Stomach smooth muscle (tissue), 2 donors: ENCODE data around the gene DEPDC5.
"Not testable (repeated sequence)": the region's sequence is repeated elsewhere in the genome, so short reads cannot be mapped to it uniquely, and the experiment has no call there.

Experiments
- H3K27ac ChIP-seq: one replicate; pipeline ENCODE4 v1.7.0; 2013; ENCODE audit warnings: mild to moderate bottlenecking, low read length, inconsistent platforms
- H3K27me3 ChIP-seq, 2 donors: one replicate each; pipeline ENCODE4 v1.7.0; 2013; ENCODE audit warnings: low read length in 2 of 2; ENCODE audit not compliant: insufficient read depth in 2 of 2, control insufficient read depth in 1 of 2
- H3K36me3 ChIP-seq, 2 donors: one replicate each; pipeline ENCODE4 v1.7.0; 2013; ENCODE audit warnings: low read length in 2 of 2; ENCODE audit not compliant: control insufficient read depth in 2 of 2, insufficient read depth in 2 of 2
- H3K4me1 ChIP-seq: one replicate; pipeline ENCODE4 v1.7.0; 2013; ENCODE audit warnings: low read length; ENCODE audit not compliant: control insufficient read depth, insufficient read depth
- H3K4me3 ChIP-seq, 2 donors: one replicate each; pipeline ENCODE4 v1.7.0; 2013; ENCODE audit warnings: low read length in 2 of 2
- H3K9ac ChIP-seq, 2 donors: one replicate each; pipeline ENCODE4 v1.7.0; 2013; ENCODE audit warnings: low read length in 2 of 2, mild to moderate bottlenecking in 1 of 2
- H3K9me3 ChIP-seq, 2 donors: one replicate each; pipeline ENCODE4 v1.7.0; 2013; ENCODE audit warnings: low read length in 2 of 2; ENCODE audit not compliant: control insufficient read depth in 2 of 2
- donor health status: healthy.
- donor health status: Pancreatic carcinoma.

Gene DEPDC5

GRCh38 chr22:31733580-31734079 lies 20.2 kb upstream of the DEPDC5 start:
- Histone ChIP-seq H3K4me1 (peaks cover 4% of the 10 kb centered on the region), H3K36me3 (peaks cover 0 to 3% of the 10 kb centered on the region in 2 donors), H3K4me3 (no peak overlapping the region), H3K9me3 (no peaks in the 10 kb centered on the region), H3K9ac (no peak overlapping the region), H3K27me3 (no peaks in the 10 kb centered on the region), H3K27ac (no peak overlapping the region)

DNA sequence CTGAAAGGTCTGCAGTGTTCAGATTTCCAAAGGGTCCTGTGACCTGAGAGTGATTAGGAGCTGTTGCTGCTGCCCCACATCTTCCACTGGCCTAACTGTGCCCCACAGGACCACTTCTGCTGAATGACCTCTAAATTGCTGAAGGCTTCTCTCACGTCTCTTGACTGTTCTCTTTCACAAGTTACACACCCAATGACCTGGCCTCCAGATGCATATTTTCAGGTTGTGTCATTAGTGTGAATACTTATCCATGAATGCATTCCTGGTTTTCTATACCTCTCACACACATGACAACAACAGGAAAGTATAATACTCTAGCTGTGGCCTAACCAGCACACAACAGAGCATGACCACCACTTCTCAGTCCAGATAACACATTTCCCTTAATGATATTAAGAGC lies 19.3 kb upstream of the DEPDC5 start:
- Histone ChIP-seq H3K4me3 (no peak overlapping the region), H3K36me3 (peaks cover 0 to 3% of the 10 kb centered on the region in 2 donors), H3K9ac (no peak overlapping the region), H3K27me3 (no peaks in the 10 kb centered on the region), H3K9me3 (no peaks in the 10 kb centered on the region), H3K27ac (no peak overlapping the region), H3K4me1 (peaks cover 7% of the 10 kb centered on the region)

DNA sequence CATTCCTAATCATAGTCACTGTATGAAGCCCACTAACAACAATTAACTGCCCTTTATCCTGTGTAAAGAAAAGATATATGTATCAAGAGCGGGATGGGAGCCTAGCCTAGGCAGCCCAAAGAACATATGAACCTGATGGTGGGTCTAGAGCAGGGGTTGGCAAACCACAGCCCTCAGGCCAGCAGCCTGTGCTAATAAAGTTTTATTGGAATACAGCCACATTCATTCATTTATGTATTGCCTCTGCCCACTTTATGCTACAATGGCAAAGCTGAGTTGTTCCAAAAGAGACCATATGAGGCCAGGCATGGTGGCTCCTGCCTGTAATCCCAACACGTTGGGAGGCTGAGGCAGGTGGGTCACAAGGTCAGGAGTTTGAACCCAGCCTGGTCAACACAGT lies 17.4 kb upstream of the DEPDC5 start:
- Histone ChIP-seq H3K36me3 (peaks cover 0 to 3% of the 10 kb centered on the region in 2 donors), H3K4me1 (peaks cover 7% of the 10 kb centered on the region), H3K4me3 (no peak overlapping the region)

DNA sequence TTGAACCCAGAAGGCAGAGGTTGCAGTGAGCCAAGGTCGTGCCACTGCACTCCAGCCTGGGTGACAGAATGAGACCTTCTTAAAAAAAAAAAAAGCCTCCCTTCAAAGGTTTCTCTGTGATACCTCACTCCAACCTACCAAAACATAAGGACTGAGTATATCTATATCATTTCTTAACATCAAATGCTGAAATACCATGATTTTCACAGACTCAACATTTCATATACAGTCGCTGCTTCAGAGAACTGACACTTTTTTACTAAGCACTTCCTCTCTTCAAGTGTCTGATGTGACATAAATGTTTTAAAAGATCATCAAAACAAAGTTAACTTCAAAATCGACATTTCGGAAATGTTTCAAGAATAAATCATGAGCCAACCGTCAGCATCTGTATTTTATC lies 15.9 kb upstream of the DEPDC5 start:
- no peak overlapping the region for H3K4me3 ChIP-seq
- H3K36me3 ChIP-seq = peaks cover 0 to 5% of the 10 kb centered on the region in 2 donors
- H3K27ac ChIP-seq = no peak overlapping the region
- no peaks in the 10 kb centered on the region for H3K9me3 ChIP-seq
- no peaks in the 10 kb centered on the region for H3K27me3 ChIP-seq
- H3K9ac ChIP-seq = no peak overlapping the region
- H3K4me1 ChIP-seq = peaks cover 7% of the 10 kb centered on the region

More for the DNA sequence above, 17.4 kb upstream of the DEPDC5 start:
- no peak overlapping the region for H3K27ac ChIP-seq
- no peaks in the 10 kb centered on the region for H3K27me3 ChIP-seq
- H3K9me3 ChIP-seq = no peaks in the 10 kb centered on the region
- no peak overlapping the region for H3K9ac ChIP-seq

- Histone ChIP-seq H3K9me3 (no peaks in the 10 kb centered on the region), H3K4me3 (no peak overlapping the region), H3K9ac (no peak overlapping the region), H3K36me3 (peaks cover 0 to 5% of the 10 kb centered on the region in 2 donors), H3K27me3 (no peaks in the 10 kb centered on the region), H3K4me1 (peaks cover 7% of the 10 kb centered on the region), H3K27ac (no peak overlapping the region)
Observed at GRCh38 chr22:31738566-31738965, 15.3 kb upstream of the DEPDC5 start.

- Histone ChIP-seq H3K4me1 (peaks cover 7% of the 10 kb centered on the region), H3K27ac (no peak overlapping the region), H3K4me3 (no peak overlapping the region), H3K36me3 (peaks cover 0 to 5% of the 10 kb centered on the region in 2 donors), H3K9ac (no peak overlapping the region), H3K9me3 (no peaks in the 10 kb centered on the region), H3K27me3 (no peaks in the 10 kb centered on the region)
Observed at GRCh38 chr22:31739795-31740201, 14.0 kb upstream of the DEPDC5 start.

DNA sequence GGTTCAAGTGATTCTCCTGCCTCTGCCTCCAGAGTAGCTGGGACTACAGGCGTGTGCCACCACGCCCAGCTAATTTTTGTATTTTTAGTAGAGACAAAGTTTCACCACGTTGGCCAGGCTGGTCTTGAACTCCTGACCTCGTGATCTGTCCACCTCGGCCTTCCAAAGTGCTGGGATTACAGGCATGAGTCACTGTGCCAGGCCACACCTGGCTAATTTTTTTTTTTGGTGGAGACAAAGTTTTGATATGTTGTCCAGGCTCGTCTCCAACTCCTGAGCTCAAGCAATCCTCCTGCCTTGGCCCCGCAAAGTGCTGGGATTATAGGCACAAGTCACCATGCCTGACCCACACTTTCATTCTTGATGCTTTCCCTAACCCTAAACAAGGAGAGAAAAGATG lies 13.5 kb upstream of the DEPDC5 start:
- not testable (repeated sequence) for H3K9ac ChIP-seq, H3K4me1 ChIP-seq, H3K27ac ChIP-seq, H3K9me3 ChIP-seq, H3K4me3 ChIP-seq, H3K27me3 ChIP-seq, H3K36me3 ChIP-seq

DNA sequence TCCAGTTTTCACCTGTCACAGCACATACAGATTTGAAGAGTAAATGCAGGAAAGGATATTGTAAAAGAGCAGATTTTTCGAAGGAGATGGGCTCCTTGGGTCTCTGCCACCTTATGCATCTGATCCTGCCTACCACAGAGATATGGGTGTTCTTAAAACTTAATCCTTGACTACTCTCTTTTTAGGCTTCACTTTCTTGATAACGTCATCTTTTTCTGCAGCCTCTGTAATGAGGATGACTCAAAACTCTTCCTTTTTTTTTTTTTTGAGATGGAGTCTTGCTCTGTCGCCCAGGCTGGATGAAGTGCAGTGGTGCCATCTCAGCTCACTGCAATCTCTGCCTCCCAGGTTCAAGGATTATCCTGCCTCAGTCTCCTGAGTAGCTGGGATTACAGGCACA lies 11.7 kb upstream of the DEPDC5 start:
- Histone ChIP-seq H3K9me3 (no peaks in the 10 kb centered on the region), H3K27ac (no peak overlapping the region), H3K36me3 (peaks cover 0 to 5% of the 10 kb centered on the region in 2 donors), H3K4me1 (peaks cover 7% of the 10 kb centered on the region), H3K4me3 (no peak overlapping the region), H3K27me3 (no peaks in the 10 kb centered on the region), H3K9ac (no peak overlapping the region)

- no peaks in the 10 kb centered on the region for H3K9me3 ChIP-seq
- no peak overlapping the region for H3K4me3 ChIP-seq
- peaks cover 0 to 5% of the 10 kb centered on the region in 2 donors for H3K36me3 ChIP-seq
- no peaks in the 10 kb centered on the region for H3K27me3 ChIP-seq
- no peak overlapping the region for H3K9ac ChIP-seq
- H3K27ac ChIP-seq = no peak overlapping the region
- peaks cover 9% of the 10 kb centered on the region for H3K4me1 ChIP-seq
Observed at GRCh38 chr22:31742682-31743081, 11.1 kb upstream of the DEPDC5 start.

DNA sequence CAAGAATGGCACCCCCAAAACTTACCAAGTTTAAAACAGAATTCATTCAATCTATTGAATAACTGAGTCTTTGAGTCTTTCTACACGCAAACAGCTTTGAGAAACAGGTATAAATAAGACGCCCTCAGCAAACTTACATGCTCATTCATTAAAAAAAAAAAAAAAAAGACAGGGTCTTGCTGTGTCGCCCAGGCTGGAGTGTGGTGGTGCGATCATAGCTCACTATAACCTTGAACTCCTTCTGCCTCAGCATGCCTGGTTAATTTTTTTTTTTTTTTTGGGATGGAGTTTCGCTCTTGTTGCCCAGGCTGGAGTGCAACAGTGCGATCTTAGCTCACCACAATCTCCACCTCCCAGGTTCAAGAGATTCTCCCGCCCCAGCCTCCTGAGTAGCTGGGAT lies 9.9 kb upstream of the DEPDC5 start:
- Histone ChIP-seq H3K27me3 (no peaks in the 10 kb centered on the region), H3K27ac (no peak overlapping the region), H3K36me3 (peaks cover 0 to 2% of the 10 kb centered on the region in 2 donors), H3K9ac (no peak overlapping the region), H3K4me1 (peaks cover 16% of the 10 kb centered on the region), H3K9me3 (no peaks in the 10 kb centered on the region), H3K4me3 (no peak overlapping the region)

DNA sequence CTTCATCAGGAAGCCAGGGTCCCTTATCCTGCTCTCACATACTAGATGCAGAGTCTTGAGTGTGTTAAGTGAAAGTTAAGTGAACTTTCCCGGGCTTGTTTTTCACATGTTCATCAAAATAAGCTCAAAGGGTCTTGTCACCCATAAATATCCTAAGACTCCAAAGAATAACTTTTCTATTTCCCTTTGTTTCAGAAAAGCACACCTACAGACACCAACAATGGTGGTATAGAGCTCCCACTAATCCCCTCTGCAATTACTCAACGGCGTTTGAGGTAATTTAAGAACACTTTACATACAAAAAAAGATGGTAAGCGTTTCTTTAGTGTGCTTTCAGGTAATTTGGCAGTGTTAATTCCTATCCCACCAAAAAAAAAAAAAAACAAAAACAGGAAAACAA lies 6.4 kb upstream of the DEPDC5 start:
- H3K9ac ChIP-seq = no peak overlapping the region
- no peak overlapping the region for H3K27ac ChIP-seq
- H3K9me3 ChIP-seq = no peaks in the 10 kb centered on the region
- H3K4me1 ChIP-seq = peaks cover 31% of the 10 kb centered on the region
- H3K4me3 ChIP-seq = no peak overlapping the region
- no peaks in the 10 kb centered on the region for H3K27me3 ChIP-seq
- no peaks in the 10 kb centered on the region for H3K36me3 ChIP-seq
